Skeletal muscle cell (primary cell): ENCODE data around the gene RASGRF2.

Source experiments
- DNase-seq: peaks from one replicate; pipeline ENCODE4 v3.0.0-alpha.2; 2010; ENCODE audit warnings: low read depth
- H3K4me3 ChIP-seq: 2 replicates; pipeline ENCODE4 v1.5.1; 2011; ENCODE audit warnings: low read depth, mild to moderate bottlenecking, control low read depth, low read length, moderate library complexity

RASGRF2 gene

DNA sequence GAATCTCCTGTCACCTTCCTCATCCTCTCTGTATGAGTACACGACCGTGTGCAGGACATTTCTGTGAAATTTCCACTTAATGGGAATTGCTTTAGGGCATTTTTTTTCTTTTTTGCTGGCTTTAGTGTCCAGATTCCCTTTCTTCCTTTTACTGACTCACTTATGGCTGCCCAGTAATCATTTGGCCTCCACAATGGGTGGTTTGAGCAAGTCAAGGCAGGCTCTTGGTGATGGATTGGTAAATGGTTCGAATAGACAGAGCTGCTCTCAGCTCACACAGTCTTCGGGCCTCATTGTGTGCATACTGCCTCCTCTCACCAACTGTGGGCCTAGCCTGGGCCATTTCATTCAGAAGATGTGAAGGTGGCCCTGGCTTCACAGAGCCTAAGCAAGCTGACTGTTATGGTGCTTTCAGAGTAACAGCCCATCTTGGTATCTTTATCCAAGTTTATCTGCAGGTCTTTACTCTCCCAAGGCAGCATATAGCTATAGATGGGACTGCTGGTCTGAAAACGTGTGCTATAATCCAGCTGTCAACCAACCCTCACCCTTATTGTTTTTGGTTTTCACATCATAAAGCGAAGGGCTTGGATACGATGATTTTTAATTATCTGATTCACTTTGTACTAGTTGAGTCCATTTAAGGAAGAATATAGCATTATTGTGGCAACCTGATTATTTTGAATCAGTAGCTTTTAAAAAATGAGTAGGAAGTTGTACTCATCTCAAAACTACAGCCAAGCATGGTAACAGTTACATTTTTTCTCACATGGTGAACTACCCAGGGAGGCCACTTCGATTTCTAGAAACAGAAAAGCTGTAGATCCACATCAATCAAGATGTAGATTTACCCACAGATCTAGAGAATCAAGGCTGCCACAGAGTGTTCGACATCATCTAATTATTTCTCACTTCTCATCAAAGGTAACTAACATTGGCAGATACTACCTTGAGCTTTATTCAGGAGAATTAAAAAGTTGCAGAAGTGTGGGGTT, 222.5 kb downstream of the RASGRF2 start:
- H3K4me3 ChIP-seq, result no peak overlapping the region
- no peak for DNase-seq

DNA sequence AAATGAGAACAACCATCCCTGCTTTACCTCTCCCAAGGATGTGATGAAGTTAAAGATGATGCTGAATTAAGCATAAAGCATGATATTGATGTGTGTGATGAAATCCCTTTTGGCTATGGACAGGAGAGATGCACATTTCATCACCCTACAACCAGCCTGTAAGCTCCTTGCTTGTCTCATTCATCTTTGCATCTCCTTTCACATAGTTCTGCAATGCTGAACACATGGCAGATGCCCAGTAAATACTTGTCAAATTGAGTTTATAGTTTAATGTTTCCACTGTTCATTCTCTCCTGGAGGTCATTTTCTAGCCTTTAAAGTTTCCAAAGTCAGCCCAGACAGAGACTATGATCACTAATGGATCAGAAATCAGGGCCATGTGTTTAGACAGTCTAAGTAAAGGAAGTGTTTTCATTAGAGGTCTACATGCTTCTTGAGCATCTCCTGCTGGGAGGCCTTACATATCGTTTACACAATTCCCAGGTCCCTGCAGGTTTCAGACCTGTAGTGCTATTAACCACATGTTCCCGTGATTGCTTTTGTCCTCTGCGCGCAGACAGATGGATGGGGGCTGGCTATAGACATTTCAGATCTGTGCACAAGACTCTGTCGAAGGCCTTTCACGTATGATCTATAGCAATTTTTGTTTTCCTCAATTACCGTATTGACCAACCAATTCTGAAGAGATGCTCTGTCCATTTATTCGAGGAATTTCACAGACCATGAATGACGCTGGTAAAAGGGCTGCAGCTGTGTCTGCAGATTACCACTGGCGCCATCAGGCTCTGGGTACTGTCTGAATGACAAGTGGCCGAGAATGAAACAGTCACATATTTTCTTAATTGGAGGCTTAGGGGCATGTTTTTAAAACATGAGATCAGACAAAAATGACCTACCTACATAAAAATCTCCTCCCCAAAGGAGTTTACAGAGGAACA, 223.9 kb downstream of the RASGRF2 start:
- DNase-seq, result no peak
- H3K4me3 ChIP-seq, result no peak overlapping the region

DNA sequence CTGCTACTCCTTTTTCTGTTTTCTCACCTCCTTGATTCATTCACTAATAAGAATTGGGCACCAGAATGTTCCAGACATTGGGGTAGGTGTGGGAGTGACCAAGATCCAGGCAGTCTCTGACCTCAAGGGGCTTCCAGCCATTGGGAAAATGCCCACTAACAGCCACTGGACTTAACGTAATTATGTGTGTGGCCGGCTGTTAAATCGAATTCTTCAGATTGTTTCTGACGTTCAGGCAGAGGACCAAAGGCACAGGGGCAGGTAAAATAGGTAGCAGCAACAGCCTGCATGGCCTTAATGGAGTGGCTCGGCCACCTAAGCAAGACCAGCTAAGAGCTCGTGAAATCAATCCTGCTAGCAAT, 224.6 kb downstream of the RASGRF2 start:
- DNase-seq, result no peak
- no peak overlapping the region for H3K4me3 ChIP-seq

DNA sequence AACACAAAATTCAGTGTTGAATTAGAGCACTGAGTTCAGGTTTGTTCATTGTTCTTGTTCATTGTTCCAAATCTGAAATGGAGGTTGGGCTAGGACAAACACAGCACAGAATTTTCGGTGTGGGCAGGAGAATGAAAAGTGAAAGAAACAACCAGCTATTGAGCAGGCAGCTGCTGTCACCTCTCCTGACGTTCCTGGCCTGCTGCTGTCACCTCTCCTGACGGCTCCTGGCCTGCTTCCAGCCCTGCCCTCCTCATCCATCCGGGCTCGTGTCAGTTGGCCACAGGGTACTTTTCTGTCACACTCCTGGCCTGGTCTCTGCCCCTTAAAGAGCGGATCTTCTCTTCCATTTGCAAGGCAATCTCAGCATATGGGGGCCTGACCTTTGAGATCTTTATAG, 227.7 kb downstream of the RASGRF2 start:
- no peak for DNase-seq

DNA sequence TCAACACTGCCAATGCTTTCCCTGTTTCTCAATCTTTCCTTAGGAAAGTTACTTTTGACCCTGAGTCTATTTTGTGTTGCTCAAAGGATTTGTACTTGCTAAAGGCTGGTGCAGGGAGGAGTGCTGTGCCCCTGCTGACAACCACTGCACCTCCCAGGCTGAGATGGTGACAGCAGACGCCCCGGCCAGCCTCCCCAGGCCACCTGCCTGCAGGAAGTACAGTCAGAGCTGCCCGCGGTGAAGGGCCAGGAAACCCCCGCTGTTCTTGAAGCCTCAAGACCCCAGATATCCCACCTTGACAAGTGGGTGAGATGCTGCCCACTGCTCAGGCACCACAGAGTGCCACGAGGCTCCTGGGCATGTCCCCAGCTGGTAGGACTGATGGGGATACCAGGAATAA, 228.8 kb downstream of the RASGRF2 start:
- no peak for DNase-seq
- H3K4me3 ChIP-seq, result no peak overlapping the region

More for the DNA sequence above, 227.7 kb downstream of the RASGRF2 start:
- H3K4me3 ChIP-seq, result no peak overlapping the region

DNA sequence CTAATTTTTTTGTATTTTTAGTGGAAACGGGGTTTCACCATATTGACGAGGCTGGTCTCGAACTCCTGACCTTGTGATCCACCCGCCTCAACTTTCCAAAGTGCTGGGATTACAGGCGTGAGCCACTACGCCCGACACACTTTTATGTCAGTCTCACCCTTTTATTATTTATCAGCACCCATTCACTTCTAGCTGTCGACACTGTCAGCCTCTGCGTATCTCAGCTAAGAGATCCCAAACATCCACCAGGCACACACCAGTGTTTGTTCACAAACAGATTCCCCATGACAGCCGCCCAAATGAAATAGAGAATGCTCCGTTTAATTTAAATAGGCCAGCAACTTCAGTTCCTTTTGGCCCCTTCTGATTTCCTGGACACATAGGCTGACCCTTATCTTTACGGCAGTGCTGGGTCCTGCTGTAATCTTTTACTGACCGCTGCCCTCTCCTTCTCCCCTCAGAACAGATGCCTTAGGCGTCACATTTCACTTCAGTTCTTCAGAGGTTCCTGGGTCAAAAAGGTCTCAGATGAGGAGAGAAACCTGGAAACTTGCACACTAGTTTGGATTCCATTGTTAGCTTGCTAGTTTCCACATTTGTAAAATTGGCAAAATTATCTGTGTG, 229.8 kb downstream of the RASGRF2 start:
- H3K4me3 ChIP-seq, result no peak overlapping the region
- no peak for DNase-seq

DNA sequence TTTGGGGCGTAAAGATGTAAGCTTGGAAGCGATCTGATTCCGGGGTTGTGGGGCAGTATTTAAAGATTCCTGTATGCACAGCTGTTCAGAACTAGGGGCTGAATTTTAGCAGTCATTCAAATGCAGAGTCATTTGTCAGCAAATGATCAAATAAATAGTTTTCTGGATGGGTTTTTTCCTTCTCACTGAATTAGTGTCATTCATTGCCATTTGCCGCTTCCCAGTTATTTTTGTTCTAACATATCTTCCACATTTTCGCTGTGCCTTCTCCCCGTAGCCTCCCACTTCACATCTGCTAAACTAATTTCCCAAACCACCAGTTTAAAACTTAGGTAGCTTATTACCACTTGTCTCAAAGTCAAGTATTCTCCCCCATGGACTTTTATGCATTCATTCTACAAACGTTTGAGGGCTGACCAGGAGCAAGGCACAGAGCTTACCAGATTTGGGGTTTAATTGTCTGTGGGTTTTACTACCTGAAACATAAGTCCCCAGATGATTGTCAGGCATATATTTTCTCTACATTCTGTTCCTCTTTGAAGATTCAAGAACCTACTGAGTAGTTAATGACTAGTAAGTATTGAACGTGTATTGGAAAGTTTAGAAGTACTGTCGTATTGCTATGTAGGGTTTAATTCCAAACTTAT, 231.7 kb downstream of the RASGRF2 start:
- no peak for DNase-seq
- no peak overlapping the region for H3K4me3 ChIP-seq

DNA sequence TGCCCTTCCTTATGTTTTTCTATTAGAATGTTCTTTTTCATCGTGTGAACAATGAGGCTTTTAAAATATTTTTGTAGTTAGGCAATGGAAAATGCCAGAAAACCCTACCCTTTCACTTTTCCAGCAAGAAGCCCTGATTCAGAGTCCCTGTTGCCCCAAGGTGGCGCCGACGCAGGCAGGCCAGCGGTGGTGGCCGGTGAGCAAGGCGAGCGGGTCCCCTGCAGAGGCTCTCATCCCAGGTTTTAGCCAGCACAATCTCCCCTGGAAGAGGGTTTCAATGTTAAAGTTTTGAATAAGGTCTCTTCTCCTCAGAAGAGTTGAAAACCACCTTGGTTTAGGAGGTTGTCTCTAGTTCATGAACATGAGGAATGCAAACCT, 232.2 kb downstream of the RASGRF2 start:
- no peak for DNase-seq
- no peak overlapping the region for H3K4me3 ChIP-seq

DNA sequence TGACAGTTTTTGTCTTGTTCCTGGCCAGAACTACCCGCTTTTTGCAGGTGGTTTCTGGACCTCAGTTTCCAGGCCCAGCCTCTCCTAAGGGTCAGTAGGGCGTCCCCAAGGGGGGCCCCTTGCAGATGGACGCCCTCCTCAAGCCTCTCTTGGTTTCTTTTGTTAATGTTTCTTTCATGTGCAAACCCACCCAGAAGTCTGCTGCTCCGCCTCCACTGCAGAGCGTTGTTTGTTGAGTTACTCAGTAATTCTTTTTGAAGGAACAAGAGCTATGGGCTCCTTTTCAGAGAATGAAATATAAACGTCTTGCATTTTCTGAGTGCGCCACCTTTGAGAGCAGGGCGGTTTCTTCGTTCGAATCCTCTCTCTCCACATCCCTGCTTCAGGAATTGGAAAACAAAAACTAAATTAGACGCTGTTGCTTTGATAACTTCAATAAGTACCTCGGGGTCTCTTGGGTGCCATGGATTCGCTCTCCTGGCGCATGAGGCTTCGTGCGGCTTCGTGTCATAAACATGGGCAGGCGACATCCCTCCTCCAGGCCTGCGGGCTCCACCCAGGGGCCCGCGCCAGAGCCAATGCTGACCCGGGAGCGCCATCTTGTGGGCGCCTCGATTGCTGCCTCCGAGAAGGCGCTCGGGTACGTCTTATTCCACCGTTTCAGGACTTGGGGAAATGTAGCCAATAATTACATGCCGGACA, 234.6 kb downstream of the RASGRF2 start:
- DNase-seq, result peak; percentile 28
- H3K4me3 ChIP-seq, result peak overlapping the region; percentile 19

DNA sequence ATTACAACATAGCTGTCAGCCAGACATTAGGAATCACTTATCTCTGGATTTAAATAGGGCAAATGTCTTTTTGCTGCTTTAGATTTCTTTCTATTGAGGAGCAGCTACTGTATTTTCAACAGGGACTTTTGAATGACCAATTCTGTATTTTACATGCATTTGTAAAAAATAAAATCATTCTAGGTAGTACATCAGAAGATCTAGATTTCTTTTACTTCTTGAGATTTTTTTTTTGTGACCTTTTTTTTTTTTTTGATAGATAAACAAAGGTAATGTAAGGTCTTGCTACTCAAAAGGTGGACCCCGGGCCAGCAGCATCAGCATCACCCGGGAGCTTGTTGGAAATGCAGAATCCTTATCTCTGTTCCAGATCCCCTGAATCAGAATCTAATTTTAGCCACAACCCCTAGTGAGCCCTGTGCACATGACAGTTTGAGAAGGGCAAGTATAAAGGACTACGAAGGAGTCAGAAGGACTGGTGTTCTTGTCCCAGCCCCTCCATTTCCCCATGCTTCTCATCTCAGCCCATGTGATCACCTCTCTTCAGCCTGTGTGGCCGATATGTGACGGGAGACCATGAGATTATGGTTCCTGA, 235.3 kb downstream of the RASGRF2 start:
- no peak overlapping the region for H3K4me3 ChIP-seq
- no peak for DNase-seq

DNA sequence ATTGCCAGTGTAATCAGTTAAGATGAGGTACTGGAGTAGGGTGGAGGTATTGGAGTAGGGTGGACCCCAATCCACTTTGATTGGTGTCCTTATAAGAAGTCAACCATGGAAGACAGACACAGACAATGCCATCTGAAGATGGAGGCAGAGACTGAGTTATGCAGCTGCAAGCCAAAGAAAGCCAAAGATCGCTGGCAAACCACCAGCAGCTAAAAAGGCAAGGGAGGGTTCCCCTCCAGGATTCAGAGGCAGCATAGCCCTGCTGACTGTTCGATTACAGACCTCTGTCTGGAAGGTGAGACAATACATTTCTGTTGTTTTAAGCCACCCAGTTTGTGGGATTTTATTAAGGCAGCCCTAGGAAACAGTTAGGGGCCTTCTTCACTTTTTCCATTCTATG, 242.5 kb downstream of the RASGRF2 start:
- no peak overlapping the region for H3K4me3 ChIP-seq
- DNase-seq, result no peak

DNA sequence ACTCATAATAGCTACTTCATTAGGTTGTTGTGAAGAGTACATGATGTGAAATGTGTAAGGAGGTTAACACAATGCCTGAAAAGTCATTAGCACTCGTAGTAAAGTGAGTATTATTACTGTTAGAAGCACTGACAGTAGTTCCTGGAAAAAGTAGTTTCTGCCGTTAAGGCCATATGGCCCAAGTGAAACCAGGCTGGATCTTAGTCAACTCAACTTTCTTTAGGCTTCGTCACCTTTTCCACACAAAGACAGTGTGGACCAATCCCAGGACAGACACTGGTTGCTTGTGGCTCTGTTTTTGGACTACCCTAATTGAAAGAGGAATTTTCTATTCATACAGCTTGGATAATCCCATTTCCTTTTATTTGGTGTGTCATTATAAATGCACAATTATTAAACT, 243.6 kb downstream of the RASGRF2 start:
- no peak overlapping the region for H3K4me3 ChIP-seq
- no peak for DNase-seq

DNA sequence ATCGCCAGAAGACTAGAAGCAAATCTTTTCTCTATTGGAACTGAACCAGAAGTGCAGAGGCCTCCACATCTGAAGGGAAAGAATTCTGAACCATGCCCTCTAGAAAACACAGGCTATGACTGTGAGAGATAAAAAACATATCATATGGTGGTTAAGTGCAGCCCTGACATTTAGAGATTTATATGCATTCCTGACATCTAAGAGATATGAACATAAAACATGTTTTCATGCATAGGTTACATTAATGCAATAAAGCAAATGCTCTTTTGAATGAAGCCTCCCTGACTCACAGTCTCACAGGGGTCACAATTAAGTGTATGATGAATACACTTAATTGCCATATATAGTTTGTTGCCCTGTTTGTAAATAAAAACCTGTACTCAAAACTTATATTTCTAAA, 244.0 kb downstream of the RASGRF2 start:
- no peak for DNase-seq
- no peak overlapping the region for H3K4me3 ChIP-seq

DNA sequence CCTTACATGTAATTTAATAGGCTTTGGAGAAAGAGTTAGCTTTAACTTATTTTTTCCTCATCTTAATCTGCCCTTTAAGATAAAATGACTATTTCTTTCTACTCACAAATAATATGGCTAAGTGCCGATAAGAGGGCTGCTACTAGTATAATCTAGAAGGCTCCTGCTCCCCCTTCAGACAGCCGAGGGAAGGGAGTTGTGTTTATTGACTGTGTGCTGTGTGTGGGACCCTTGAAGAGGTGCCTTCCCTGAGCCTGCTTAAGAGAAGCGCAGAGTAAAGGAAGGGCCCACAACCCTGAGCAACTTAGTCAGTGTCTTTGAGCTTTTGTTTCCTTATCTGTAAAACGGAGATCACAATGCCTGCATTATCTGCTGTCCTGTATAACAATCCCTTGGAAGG, 244.9 kb downstream of the RASGRF2 start:
- H3K4me3 ChIP-seq, result no peak overlapping the region
- DNase-seq, result no peak

DNA sequence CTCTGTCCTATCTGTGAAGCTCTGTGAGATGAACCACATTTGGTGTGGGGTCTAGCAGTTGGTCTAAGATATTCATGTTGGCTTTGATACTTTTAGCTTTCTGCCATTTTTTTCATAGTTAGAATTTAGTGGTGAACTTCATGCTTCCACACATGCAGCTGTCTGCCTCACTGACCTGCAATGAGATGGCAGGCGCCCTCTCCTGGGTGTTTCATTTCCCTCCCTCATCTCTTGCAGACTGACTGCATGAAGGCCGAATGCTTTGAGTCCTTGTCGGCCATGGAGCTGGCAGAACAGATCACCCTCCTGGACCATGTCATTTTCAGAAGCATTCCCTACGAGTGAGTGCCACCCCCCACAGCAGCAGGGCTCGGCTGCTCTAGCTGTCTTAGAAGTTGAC, 246.8 kb downstream of the RASGRF2 start:
- no peak overlapping the region for H3K4me3 ChIP-seq
- DNase-seq, result no peak

DNA sequence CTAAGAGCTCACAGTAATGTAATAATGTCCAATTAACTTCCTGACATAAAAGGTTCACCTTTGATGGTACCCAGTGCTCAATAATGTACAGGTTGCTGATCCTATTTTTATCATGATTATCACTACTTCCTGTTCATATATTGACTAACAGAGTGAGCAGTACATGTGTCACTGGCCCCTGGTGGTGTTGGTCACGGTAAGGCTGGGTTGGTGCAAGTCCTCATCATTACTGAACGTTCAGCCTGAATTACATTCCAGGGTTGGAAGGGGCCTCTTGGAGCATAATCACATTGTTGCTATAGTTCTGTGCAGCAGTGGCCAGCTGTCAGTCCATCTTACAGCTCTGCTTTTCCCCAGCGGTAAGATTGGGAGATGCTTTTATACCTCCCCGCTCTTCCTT, 248.7 kb downstream of the RASGRF2 start:
- no peak for DNase-seq
- H3K4me3 ChIP-seq, result no peak overlapping the region

DNA sequence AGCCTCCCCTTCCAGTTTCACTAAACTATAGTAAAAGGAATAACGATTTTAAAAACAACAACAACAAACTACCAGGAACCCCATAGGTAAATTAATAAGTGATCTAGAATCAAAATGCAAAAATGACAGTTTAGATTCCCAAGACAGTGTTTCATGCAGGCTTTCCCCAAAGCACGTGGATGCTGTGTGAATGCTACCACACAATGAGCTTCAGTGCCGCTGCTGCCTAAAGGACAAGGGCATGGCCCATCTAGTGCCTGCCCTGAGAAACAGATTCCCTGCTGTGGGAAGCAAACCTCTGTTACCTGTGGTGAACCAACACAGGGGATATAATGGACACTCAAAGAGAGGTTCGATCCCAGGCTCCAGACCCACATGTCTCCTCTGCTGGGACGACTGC, 249.2 kb downstream of the RASGRF2 start:
- DNase-seq, result no peak
- H3K4me3 ChIP-seq, result no peak overlapping the region

DNA sequence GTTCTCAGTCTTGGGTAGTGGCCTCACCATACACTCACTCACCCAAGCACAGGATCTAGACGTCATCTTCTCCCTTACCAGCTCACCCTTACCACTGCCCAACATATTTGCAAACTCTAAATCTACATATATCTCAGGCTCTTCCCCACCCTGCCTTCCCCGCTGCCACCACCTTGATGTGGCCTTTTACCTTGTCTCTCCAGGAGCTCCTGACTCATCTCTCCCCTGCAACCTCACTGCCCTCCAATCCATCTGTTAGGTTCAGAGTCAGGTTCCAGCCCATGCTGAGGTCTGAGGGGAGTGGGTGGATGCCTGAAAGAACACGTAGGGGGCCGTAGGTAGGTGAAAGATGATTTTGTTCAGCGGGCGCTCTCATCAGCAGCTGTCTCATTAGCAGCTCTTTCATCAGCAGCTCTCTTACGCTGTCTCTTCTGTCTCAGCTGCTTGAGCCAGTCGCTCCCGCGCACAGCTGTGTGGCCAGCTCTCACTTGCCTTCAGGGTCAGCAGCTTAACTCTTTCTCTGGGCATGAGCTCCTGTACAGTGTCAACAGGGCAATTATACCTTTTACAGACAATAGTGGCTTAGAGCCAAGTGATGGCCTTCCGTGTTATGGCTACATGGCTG, 249.8 kb downstream of the RASGRF2 start:
- no peak for DNase-seq
- H3K4me3 ChIP-seq, result no peak overlapping the region
